Astrocyte (in vitro differentiated cells and primary cell): ENCODE results near the gene FLT1.

ENCODE experiments used
- EZH2 ChIP-seq: IDR thresholded peaks from 2 replicates; pipeline ENCODE4 v1.6.1; 2012; ENCODE audit warnings: mild to moderate bottlenecking, low read length, inconsistent platforms; ENCODE audit not compliant: insufficient read depth
- TF ChIP-seq, protein P1 (sequence below): IDR thresholded peaks from 2 replicates; pipeline ENCODE4 v1.5.1; 2011; ENCODE audit warnings: low read depth, mild to moderate bottlenecking, inconsistent platforms, low read length, moderate library complexity; ENCODE audit not compliant: insufficient read depth

DNA sequence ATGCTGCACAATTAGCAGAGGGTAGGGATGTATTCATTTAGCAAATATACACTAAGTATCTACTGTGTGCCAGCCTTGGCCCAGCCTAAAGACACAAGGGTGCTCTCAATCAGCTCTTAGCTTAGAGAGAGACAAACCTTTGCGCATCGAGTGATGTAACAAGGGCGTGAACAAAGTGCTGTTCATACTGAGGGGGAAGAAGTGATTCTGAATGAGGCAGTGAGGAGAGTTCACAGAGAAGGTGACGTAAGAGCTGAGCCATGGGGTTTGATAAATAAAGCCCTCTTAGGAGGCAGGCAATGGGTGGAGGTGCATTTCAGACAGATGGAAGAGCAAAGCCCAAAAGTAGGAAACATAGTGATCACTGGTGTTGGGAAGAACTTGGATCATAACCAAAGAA is 68.5 kb downstream of the FLT1 start:
- TF ChIP-seq EZH2, result no peak
- TF ChIP-seq, protein P1, sequence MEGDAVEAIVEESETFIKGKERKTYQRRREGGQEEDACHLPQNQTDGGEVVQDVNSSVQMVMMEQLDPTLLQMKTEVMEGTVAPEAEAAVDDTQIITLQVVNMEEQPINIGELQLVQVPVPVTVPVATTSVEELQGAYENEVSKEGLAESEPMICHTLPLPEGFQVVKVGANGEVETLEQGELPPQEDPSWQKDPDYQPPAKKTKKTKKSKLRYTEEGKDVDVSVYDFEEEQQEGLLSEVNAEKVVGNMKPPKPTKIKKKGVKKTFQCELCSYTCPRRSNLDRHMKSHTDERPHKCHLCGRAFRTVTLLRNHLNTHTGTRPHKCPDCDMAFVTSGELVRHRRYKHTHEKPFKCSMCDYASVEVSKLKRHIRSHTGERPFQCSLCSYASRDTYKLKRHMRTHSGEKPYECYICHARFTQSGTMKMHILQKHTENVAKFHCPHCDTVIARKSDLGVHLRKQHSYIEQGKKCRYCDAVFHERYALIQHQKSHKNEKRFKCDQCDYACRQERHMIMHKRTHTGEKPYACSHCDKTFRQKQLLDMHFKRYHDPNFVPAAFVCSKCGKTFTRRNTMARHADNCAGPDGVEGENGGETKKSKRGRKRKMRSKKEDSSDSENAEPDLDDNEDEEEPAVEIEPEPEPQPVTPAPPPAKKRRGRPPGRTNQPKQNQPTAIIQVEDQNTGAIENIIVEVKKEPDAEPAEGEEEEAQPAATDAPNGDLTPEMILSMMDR, result no peak
